ENCODE results near the gene TAS2R38. TPM values are rescaled to one million over a fixed set of nuclear protein-coding genes. Genes with fewer than 3 reads are reported as not detected.

The TAS2R38 gene
- polyA plus RNA-seq, 1 experiment = not detected

- H3K27ac ChIP-seq (ENCODE audit: low read depth, low read length) = no peak overlapping the region
- no peak for DNase-seq (ENCODE audit: low read depth, low spot score)
- no peaks in the 10 kb centered on the region for H3K27me3 ChIP-seq (ENCODE audit: control insufficient read depth, insufficient read depth, low read length)
- peaks cover 14% of the 10 kb centered on the region for H3K9me3 ChIP-seq (ENCODE audit: control insufficient read depth, insufficient read depth, low read length)
- H3K4me3 ChIP-seq (ENCODE audit: low read depth, low read length) = no peak overlapping the region
- ChIA-PET CTCF (no interaction called here), POLR2A (no interaction called here)
- no peak for TF ChIP-seq CTCF (IDR thresholded peaks at IDR 0.05; ENCODE audit: low read depth, low read length)
These were observed 17.5 kb downstream of the TAS2R38 start for GRCh38 chr7:141956084-141956483.

- DNase-seq (ENCODE audit: low read depth, low spot score) = no peak
- H3K27ac ChIP-seq (ENCODE audit: low read depth, low read length) = no peak overlapping the region
- ChIA-PET CTCF (no interaction called here), POLR2A (no interaction called here)
- peaks cover 15% of the 10 kb centered on the region for H3K9me3 ChIP-seq (ENCODE audit: control insufficient read depth, insufficient read depth, low read length)
- no peaks in the 10 kb centered on the region for H3K27me3 ChIP-seq (ENCODE audit: control insufficient read depth, insufficient read depth, low read length)
- TF ChIP-seq CTCF (IDR thresholded peaks at IDR 0.05; ENCODE audit: low read depth, low read length) = no peak
- H3K4me3 ChIP-seq (ENCODE audit: low read depth, low read length) = no peak overlapping the region
These were observed 19.2 kb downstream of the TAS2R38 start for GRCh38 chr7:141954334-141954733.

GRCh38 chr7:141952461-141952860 is 21.1 kb downstream of the TAS2R38 start:
- H3K4me3 ChIP-seq (ENCODE audit: low read depth, low read length) = no peak overlapping the region
- POLR2A ChIA-PET = no interaction called here
- CTCF ChIA-PET = no interaction called here
- no peak overlapping the region for H3K27ac ChIP-seq (ENCODE audit: low read depth, low read length)
- no peak for DNase-seq (ENCODE audit: low read depth, low spot score)
- H3K9me3 ChIP-seq (ENCODE audit: control insufficient read depth, insufficient read depth, low read length) = peaks cover 16% of the 10 kb centered on the region
- H3K27me3 ChIP-seq (ENCODE audit: control insufficient read depth, insufficient read depth, low read length) = no peaks in the 10 kb centered on the region
- TF ChIP-seq CTCF (IDR thresholded peaks at IDR 0.05; ENCODE audit: low read depth, low read length) = no peak

- no peak overlapping the region for H3K27ac ChIP-seq (ENCODE audit: low read depth, low read length)
- H3K9me3 ChIP-seq (ENCODE audit: control insufficient read depth, insufficient read depth, low read length) = peaks cover 11% of the 10 kb centered on the region
- ChIA-PET POLR2A (no interaction called here), CTCF (no interaction called here)
- H3K4me3 ChIP-seq (ENCODE audit: low read depth, low read length) = no peak overlapping the region
- DNase-seq (ENCODE audit: low read depth, low spot score) = no peak
- no peak for TF ChIP-seq CTCF (IDR thresholded peaks at IDR 0.05; ENCODE audit: low read depth, low read length)
- H3K27me3 ChIP-seq (ENCODE audit: control insufficient read depth, insufficient read depth, low read length) = no peaks in the 10 kb centered on the region
These were observed 22.8 kb downstream of the TAS2R38 start for GRCh38 chr7:141950806-141951205.

GRCh38 chr7:141949911-141950310 is 23.7 kb downstream of the TAS2R38 start:
- DNase-seq (ENCODE audit: low read depth, low spot score) = no peak
- Histone ChIP-seq H3K4me3 (ENCODE audit: low read depth, low read length) (no peak overlapping the region), H3K27ac (ENCODE audit: low read depth, low read length) (no peak overlapping the region), H3K9me3 (ENCODE audit: control insufficient read depth, insufficient read depth, low read length) (peaks cover 11% of the 10 kb centered on the region), H3K27me3 (ENCODE audit: control insufficient read depth, insufficient read depth, low read length) (no peaks in the 10 kb centered on the region)
- no peak for TF ChIP-seq CTCF (IDR thresholded peaks at IDR 0.05; ENCODE audit: low read depth, low read length)
- CTCF ChIA-PET = no interaction called here
- POLR2A ChIA-PET = no interaction called here
